Gastroesophageal sphincter (tissue), 4 donors: Measurements from ENCODE around the gene UGT2B7. TPM values are rescaled to one million over a fixed set of nuclear protein-coding genes. Genes with fewer than 3 reads are reported as not detected.

ENCODE experiments used
- ATAC-seq: fragments of 150-250 bp; one replicate; pipeline ENCODE4 v1.9.1; 2016; ENCODE audit warnings: mild to moderate bottlenecking, moderate library complexity
- H3K27ac ChIP-seq, 4 donors: fragments of 200-600 bp; sonication (generic) in 3 of 4; 1 replicate in 3 of 4; 2 replicates in 1 of 4; pipeline ENCODE4 v1.5.1; 2016 to 2019
- H3K27me3 ChIP-seq: fragments of 200-600 bp; sonication (generic); one replicate; pipeline ENCODE4 v1.5.1; 2019
- H3K36me3 ChIP-seq, 2 donors: fragments of 200-600 bp; sonication (generic); one replicate each; pipeline ENCODE4 v1.5.1; 2019; ENCODE audit warnings: control low read depth in 1 of 2
- H3K4me1 ChIP-seq, 3 donors: fragments of 200-600 bp; sonication (generic); 1 replicate in 2 of 3; 2 replicates in 1 of 3; pipeline ENCODE4 v1.5.1; 2016 to 2019; ENCODE audit warnings: control low read depth in 2 of 3
- H3K4me3 ChIP-seq, 2 donors: fragments of 200-600 bp; sonication (generic); one replicate each; pipeline ENCODE4 v1.5.1; 2019; ENCODE audit warnings: mild to moderate bottlenecking in 1 of 2, moderate library complexity in 1 of 2
- H3K9me3 ChIP-seq, 3 donors: fragments of 200-600 bp; sonication (generic); one replicate each; pipeline ENCODE4 v1.5.1; 2017 to 2019; ENCODE audit warnings: control low read depth in 2 of 3
- CTCF ChIP-seq, 4 experiments: fragments of 200-600 bp in 2 of 4; fragments of 450-650 bp in 2 of 4; sonication (generic) in 1 of 4; IDR thresholded peaks; one replicate each; pipeline ENCODE4 v1.5.1; 2017 to 2019; ENCODE audit warnings: antibody characterized with exemption in 4 of 4, mild to moderate bottlenecking in 2 of 4, moderate library complexity in 2 of 4
- EP300 ChIP-seq: sonication (generic); formaldehyde crosslinking; IDR thresholded peaks from one replicate; pipeline ENCODE4 v1.6.1; 2017; ENCODE audit warnings: antibody characterized with exemption, mild to moderate bottlenecking
- POLR2A ChIP-seq, 2 donors: fragments of 450-650 bp; IDR thresholded peaks; one replicate each; pipeline ENCODE4 v1.6.1; 2017; ENCODE audit warnings: antibody characterized with exemption in 2 of 2, mild to moderate bottlenecking in 2 of 2, moderate library complexity in 1 of 2
- POLR2AphosphoS5 ChIP-seq: sonication (generic); formaldehyde crosslinking; IDR thresholded peaks from one replicate; pipeline ENCODE4 v1.6.1; 2017; ENCODE audit warnings: antibody characterized with exemption
- WGBS, 2 donors: methylation state at CpG; one replicate each; pipeline ENCODE4 v1.1.5; 2018; ENCODE audit warnings: low coverage in 1 of 2; 5-methylcytosine and 5-hydroxymethylcytosine counted together
- total RNA-seq, 4 donors: library from RNA; depleted of rRNA; stranded (reverse); fragments of >200 nt; gene quantifications; one replicate each; pipeline ENCODE4 v1.1.0, GENCODE V29; 2016

Gene UGT2B7
- total RNA-seq, 4 donors from 2014 or later, result not detected

GRCh38 chr4:69088473-69088872 lies 7.8 kb upstream of the UGT2B7 start:
- Histone ChIP-seq H3K9me3 (peaks cover 0 to 14% (median 0%) of the 10 kb centered on the region in 3 donors), H3K36me3 (no peaks in the 10 kb centered on the region), H3K4me1 (no peaks in the 10 kb centered on the region), H3K4me3 (no peak overlapping the region), H3K27ac (no peak overlapping the region), H3K27me3 (no peaks in the 10 kb centered on the region)
- 80 to 96% methylated on average over 1 to 2 of the region's 2 CpGs for WGBS, 2 donors
- TF ChIP-seq POLR2AphosphoS5 (no peak), EP300 (no peak), POLR2A (IDR thresholded peaks at IDR 0.05) (no peak), CTCF (IDR thresholded peaks at IDR 0.05) (no peak)
- ATAC-seq, result no peak

- H3K27ac ChIP-seq, result no peak overlapping the region
- 60% methylated on average over 1 of the region's 1 CpG for WGBS, 2 donors
Observed at GRCh38 chr4:69089388-69089787, 6.9 kb upstream of the UGT2B7 start.

GRCh38 chr4:69092190-69092589 lies 4.1 kb upstream of the UGT2B7 start:
- TF ChIP-seq POLR2AphosphoS5 (no peak), POLR2A (IDR thresholded peaks at IDR 0.05) (no peak), CTCF (IDR thresholded peaks at IDR 0.05) (no peak), EP300 (no peak)
- H3K36me3 ChIP-seq, result no peaks in the 10 kb centered on the region

More at GRCh38 chr4:69089388-69089787, 6.9 kb upstream of the UGT2B7 start:
- no peak for TF ChIP-seq POLR2A (IDR thresholded peaks at IDR 0.05)
- TF ChIP-seq POLR2AphosphoS5, result no peak
- no peak for TF ChIP-seq EP300
- no peak for TF ChIP-seq CTCF (IDR thresholded peaks at IDR 0.05)
- ATAC-seq, result no peak
- Histone ChIP-seq H3K36me3 (no peaks in the 10 kb centered on the region), H3K9me3 (peaks cover 0 to 14% (median 0%) of the 10 kb centered on the region in 3 donors), H3K27me3 (no peaks in the 10 kb centered on the region), H3K4me1 (no peaks in the 10 kb centered on the region), H3K4me3 (no peak overlapping the region)

GRCh38 chr4:69092980-69093568 lies 3.2 kb upstream of the UGT2B7 start:
- no peak overlapping the region for H3K27ac ChIP-seq
- WGBS, 2 donors, result 90% methylated on average over 2 of the region's 6 CpGs; no CpG with 5 or more reads in 1 of the 2 donors
- TF ChIP-seq EP300 (no peak), CTCF (IDR thresholded peaks at IDR 0.05) (no peak), POLR2A (IDR thresholded peaks at IDR 0.05) (no peak), POLR2AphosphoS5 (no peak)

More at GRCh38 chr4:69092190-69092589, 4.1 kb upstream of the UGT2B7 start:
- 90% methylated on average over 1 of the region's 1 CpG; no CpG with 5 or more reads in 1 of the 2 donors for WGBS, 2 donors
- Histone ChIP-seq H3K4me1 (no peaks in the 10 kb centered on the region), H3K27ac (no peak overlapping the region), H3K4me3 (no peak overlapping the region), H3K27me3 (no peaks in the 10 kb centered on the region), H3K9me3 (peaks cover 0 to 14% (median 0%) of the 10 kb centered on the region in 3 donors)
- no peak for ATAC-seq

GRCh38 chr4:69093681-69094080 lies 2.6 kb upstream of the UGT2B7 start:
- H3K27ac ChIP-seq, result no peak overlapping the region
- 63 to 87% methylated on average over 3 of the region's 3 CpGs for WGBS, 2 donors
- no peaks in the 10 kb centered on the region for H3K36me3 ChIP-seq
- no peaks in the 10 kb centered on the region for H3K4me1 ChIP-seq
- peaks cover 0 to 5% (median 0%) of the 10 kb centered on the region in 3 donors for H3K9me3 ChIP-seq
- TF ChIP-seq POLR2A (IDR thresholded peaks at IDR 0.05) (no peak), EP300 (no peak), CTCF (IDR thresholded peaks at IDR 0.05) (no peak), POLR2AphosphoS5 (no peak)
- no peaks in the 10 kb centered on the region for H3K27me3 ChIP-seq
- no peak for ATAC-seq
- no peak overlapping the region for H3K4me3 ChIP-seq

More at GRCh38 chr4:69092980-69093568, 3.2 kb upstream of the UGT2B7 start:
- H3K4me1 ChIP-seq, result no peaks in the 10 kb centered on the region
- peaks cover 0 to 12% (median 0%) of the 10 kb centered on the region in 3 donors for H3K9me3 ChIP-seq
- H3K4me3 ChIP-seq, result no peak overlapping the region
- H3K27me3 ChIP-seq, result no peaks in the 10 kb centered on the region
- no peak for ATAC-seq
- no peaks in the 10 kb centered on the region for H3K36me3 ChIP-seq
